ENCODE measurements around the gene PRIM1.
A peak's percentile ranks its signal among the peaks of the same experiment; 100 is the strongest.
"Not testable (repeated sequence)": the region's sequence is repeated elsewhere in the genome, so short reads cannot be mapped to it uniquely, and the experiment has no call there.

PRIM1 gene

GRCh38 chr12:56718636-56719035 lies 33.5 kb downstream of the PRIM1 start:
- DNase-seq (ENCODE audit: low read depth in 1 of 2, low spot score in 1 of 2) = no peak

- no peak for DNase-seq (ENCODE audit: low read depth in 1 of 2, low spot score in 1 of 2)
Observed at GRCh38 chr12:56718149-56718548, 34.0 kb downstream of the PRIM1 start.

- DNase-seq (ENCODE audit: low read depth in 1 of 2, low spot score in 1 of 2) = no peak
Observed at GRCh38 chr12:56716933-56717880, 34.9 kb downstream of the PRIM1 start.

GRCh38 chr12:56716458-56716857 lies 35.7 kb downstream of the PRIM1 start:
- DNase-seq (ENCODE audit: low read depth in 1 of 2, low spot score in 1 of 2) = no peak

GRCh38 chr12:56715798-56716197 lies 36.3 kb downstream of the PRIM1 start:
- no peak for DNase-seq (ENCODE audit: low read depth in 1 of 2, low spot score in 1 of 2)

GRCh38 chr12:56714431-56714929 lies 37.6 kb downstream of the PRIM1 start:
- DNase-seq (ENCODE audit: low read depth in 1 of 2, low spot score in 1 of 2) = no peak

GRCh38 chr12:56713345-56713744 lies 38.8 kb downstream of the PRIM1 start:
- no peak for DNase-seq (ENCODE audit: low read depth in 1 of 2, low spot score in 1 of 2)

- no peak for DNase-seq (ENCODE audit: low read depth in 1 of 2, low spot score in 1 of 2)
Observed at GRCh38 chr12:56709759-56710376, 42.3 kb downstream of the PRIM1 start.

- DNase-seq (ENCODE audit: low read depth in 1 of 2, low spot score in 1 of 2) = not testable (repeated sequence)
Observed at GRCh38 chr12:56704522-56704921, 47.6 kb downstream of the PRIM1 start.

GRCh38 chr12:56699020-56699661 lies 53.0 kb downstream of the PRIM1 start:
- no peak for DNase-seq (ENCODE audit: low read depth in 1 of 2, low spot score in 1 of 2)

- DNase-seq (ENCODE audit: low read depth in 1 of 2, low spot score in 1 of 2) = no peak
Observed at GRCh38 chr12:56695327-56696101, 56.6 kb downstream of the PRIM1 start.

GRCh38 chr12:56694161-56694560 lies 58.0 kb downstream of the PRIM1 start:
- DNase-seq (ENCODE audit: low read depth in 1 of 2, low spot score in 1 of 2) = no peak

- no peak for DNase-seq (ENCODE audit: low read depth in 1 of 2, low spot score in 1 of 2)
Observed at GRCh38 chr12:56688846-56689109, 63.3 kb downstream of the PRIM1 start.

GRCh38 chr12:56688129-56688845 lies 63.8 kb downstream of the PRIM1 start, which contains the start of gene PTGES3:
TSS of gene PTGES3 (minus strand) at chr12:56688284. CDS start at chr12:56687999, 285 bp downstream.
- DNase-seq (ENCODE audit: low read depth in 1 of 2, low spot score in 1 of 2) = peak; percentile 96 to 97

GRCh38 chr12:56687223-56688128 lies 64.6 kb downstream of the PRIM1 start:
- DNase-seq (ENCODE audit: low read depth in 1 of 2, low spot score in 1 of 2) = peak; percentile 41 to 47

GRCh38 chr12:56684745-56685359 lies 67.3 kb downstream of the PRIM1 start:
- DNase-seq (ENCODE audit: low read depth in 1 of 2, low spot score in 1 of 2) = no peak

GRCh38 chr12:56682323-56682722 lies 69.8 kb downstream of the PRIM1 start:
- DNase-seq (ENCODE audit: low read depth in 1 of 2, low spot score in 1 of 2) = no peak

All from activated T-helper 1 cell treated with anti-CD3 and anti-CD28 coated beads, Interleukin-2, amount 50 U/mL, for 16 hours (primary cell).